Measurements from ENCODE around the gene TTLL13.

GRCh38 chr15:90234096-90234988 is 15.0 kb upstream of the TTLL13 start, which contains the start of gene GDPGP1:
- TF ChIP-seq CTCF (conservative IDR thresholded peaks at IDR 0.05; ENCODE audit: low read depth, low read length) (no peak), POLR2A (IDR thresholded peaks at IDR 0.05; ENCODE audit: low read depth, low read length) (no peak), BHLHE40 (IDR thresholded peaks at IDR 0.05; ENCODE audit: low read depth, low read length) (no peak), USF2 (IDR thresholded peaks at IDR 0.05; ENCODE audit: low read depth, low read length) (no peak), SMC3 (IDR thresholded peaks at IDR 0.05; ENCODE audit: low read depth, low read length) (no peak), RAD21 (IDR thresholded peaks at IDR 0.05; ENCODE audit: low read length) (no peak), RCOR1 (IDR thresholded peaks at IDR 0.05; ENCODE audit: insufficient replicate concordance, low read length) (no peak), ELK1 (IDR thresholded peaks at IDR 0.05; ENCODE audit: borderline replicate concordance, low read depth, low read length) (no peak)

Measured in IMR-90 (cell line).